ENCODE data around the gene TXNDC9. TPM values are rescaled to one million over a fixed set of nuclear protein-coding genes. Genes with fewer than 3 reads are reported as not detected.
A peak's percentile ranks its signal among the peaks of the same experiment; 100 is the strongest.

Gene TXNDC9
- total and polyA plus RNA-seq, 4 donors, result 12.5 to 27.5 (median 20.9) TPM

GRCh38 chr2:99380376-99381010 lies 44.4 kb upstream of the TXNDC9 start:
- Histone ChIP-seq H3K36me3 (ENCODE audit: control insufficient read depth in 4 of 4, insufficient read depth in 3 of 4, low read depth in 1 of 4, low read length in 3 of 4) (peaks cover 7 to 41% (median 27%) of the 10 kb centered on the region in 4 donors), H3K27me3 (ENCODE audit: control insufficient read depth in 4 of 4, insufficient read depth in 4 of 4, low read length in 3 of 4) (no peaks in the 10 kb centered on the region), H3K4me3 (ENCODE audit: low read depth in 1 of 3, low read length in 3 of 3) (no peak overlapping the region), H3K9me3 (ENCODE audit: control insufficient read depth in 4 of 4, low read length in 3 of 4) (no peaks in the 10 kb centered on the region), H3K9ac (ENCODE audit: low read depth in 1 of 2, low read length in 2 of 2) (no peak overlapping the region), H3K27ac (ENCODE audit: low read depth in 1 of 2, low read length in 2 of 2) (no peak overlapping the region), H3K4me1 (ENCODE audit: control insufficient read depth in 4 of 4, insufficient read depth in 4 of 4, low read length in 3 of 4) (peaks cover 3 to 22% (median 10%) of the 10 kb centered on the region in 4 donors)
- TF ChIP-seq JUND (IDR thresholded peaks at IDR 0.05) (no peak), GABPA (IDR thresholded peaks at IDR 0.05 in 1 of 2, conservative IDR thresholded peaks at IDR 0.05 in 1 of 2) (no peak), HNF4A (conservative IDR thresholded peaks at IDR 0.05) (peak in 1 of 2 donors; percentile 15)
- no peak for DNase-seq (ENCODE audit: low spot score)
- 77% methylated on average over 3 of the region's 3 CpGs for WGBS

DNA sequence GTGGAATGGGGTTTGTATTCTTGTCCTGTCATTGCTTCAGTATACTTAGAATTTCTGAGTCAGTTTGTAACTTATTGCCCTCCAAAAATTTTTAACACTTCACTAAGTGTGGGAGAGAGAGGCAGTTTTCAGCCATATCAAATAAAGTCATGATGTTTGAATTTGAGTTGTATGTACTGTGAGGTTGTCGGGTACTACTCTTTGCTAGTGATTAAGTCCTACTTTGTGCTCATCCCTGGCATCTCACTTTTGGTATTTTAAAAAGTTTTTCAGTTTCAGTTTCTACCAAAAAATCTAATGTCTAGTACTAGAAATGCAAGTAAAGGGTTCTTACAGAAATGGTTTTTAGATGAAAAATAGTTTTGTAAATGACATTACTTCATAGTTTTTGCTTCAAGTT lies 41.7 kb upstream of the TXNDC9 start:
- H3K36me3 ChIP-seq (ENCODE audit: control insufficient read depth in 4 of 4, insufficient read depth in 3 of 4, low read depth in 1 of 4, low read length in 3 of 4), result peaks cover 4 to 46% (median 36%) of the 10 kb centered on the region in 4 donors
- no peak overlapping the region for H3K9ac ChIP-seq (ENCODE audit: low read depth in 1 of 2, low read length in 2 of 2)
- TF ChIP-seq YY1 (IDR thresholded peaks at IDR 0.05) (no peak), ATF3 (IDR thresholded peaks at IDR 0.05) (no peak)
- TF ChIP-seq, protein P1, sequence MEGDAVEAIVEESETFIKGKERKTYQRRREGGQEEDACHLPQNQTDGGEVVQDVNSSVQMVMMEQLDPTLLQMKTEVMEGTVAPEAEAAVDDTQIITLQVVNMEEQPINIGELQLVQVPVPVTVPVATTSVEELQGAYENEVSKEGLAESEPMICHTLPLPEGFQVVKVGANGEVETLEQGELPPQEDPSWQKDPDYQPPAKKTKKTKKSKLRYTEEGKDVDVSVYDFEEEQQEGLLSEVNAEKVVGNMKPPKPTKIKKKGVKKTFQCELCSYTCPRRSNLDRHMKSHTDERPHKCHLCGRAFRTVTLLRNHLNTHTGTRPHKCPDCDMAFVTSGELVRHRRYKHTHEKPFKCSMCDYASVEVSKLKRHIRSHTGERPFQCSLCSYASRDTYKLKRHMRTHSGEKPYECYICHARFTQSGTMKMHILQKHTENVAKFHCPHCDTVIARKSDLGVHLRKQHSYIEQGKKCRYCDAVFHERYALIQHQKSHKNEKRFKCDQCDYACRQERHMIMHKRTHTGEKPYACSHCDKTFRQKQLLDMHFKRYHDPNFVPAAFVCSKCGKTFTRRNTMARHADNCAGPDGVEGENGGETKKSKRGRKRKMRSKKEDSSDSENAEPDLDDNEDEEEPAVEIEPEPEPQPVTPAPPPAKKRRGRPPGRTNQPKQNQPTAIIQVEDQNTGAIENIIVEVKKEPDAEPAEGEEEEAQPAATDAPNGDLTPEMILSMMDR (IDR thresholded peaks at IDR 0.05; ENCODE audit: low read depth, low read length, missing input control), result no peak
- WGBS, result 99% methylated on average over 1 of the region's 1 CpG
- no peak overlapping the region for H3K27ac ChIP-seq (ENCODE audit: low read depth in 1 of 2, low read length in 2 of 2)
- DNase-seq (ENCODE audit: low spot score), result no peak
- no peaks in the 10 kb centered on the region for H3K9me3 ChIP-seq (ENCODE audit: control insufficient read depth in 4 of 4, low read length in 3 of 4)
- no peaks in the 10 kb centered on the region for H3K27me3 ChIP-seq (ENCODE audit: control insufficient read depth in 4 of 4, insufficient read depth in 4 of 4, low read length in 3 of 4)
- H3K4me1 ChIP-seq (ENCODE audit: control insufficient read depth in 4 of 4, insufficient read depth in 4 of 4, low read length in 3 of 4), result peaks cover 3 to 22% (median 10%) of the 10 kb centered on the region in 4 donors
- H3K4me3 ChIP-seq (ENCODE audit: low read depth in 1 of 3, low read length in 3 of 3), result no peak overlapping the region

GRCh38 chr2:99376254-99376864 lies 40.2 kb upstream of the TXNDC9 start:
- Histone ChIP-seq H3K27ac (ENCODE audit: low read depth in 1 of 2, low read length in 2 of 2) (no peak overlapping the region), H3K36me3 (ENCODE audit: control insufficient read depth in 4 of 4, insufficient read depth in 3 of 4, low read depth in 1 of 4, low read length in 3 of 4) (peaks cover 4 to 50% (median 39%) of the 10 kb centered on the region in 4 donors), H3K4me1 (ENCODE audit: control insufficient read depth in 4 of 4, insufficient read depth in 4 of 4, low read length in 3 of 4) (peaks cover 0 to 8% (median 5%) of the 10 kb centered on the region in 4 donors), H3K4me3 (ENCODE audit: low read depth in 1 of 3, low read length in 3 of 3) (no peak overlapping the region), H3K27me3 (ENCODE audit: control insufficient read depth in 4 of 4, insufficient read depth in 4 of 4, low read length in 3 of 4) (no peaks in the 10 kb centered on the region), H3K9me3 (ENCODE audit: control insufficient read depth in 4 of 4, low read length in 3 of 4) (no peaks in the 10 kb centered on the region), H3K9ac (ENCODE audit: low read depth in 1 of 2, low read length in 2 of 2) (no peak overlapping the region)
- no peak for DNase-seq (ENCODE audit: low spot score)
- 93% methylated on average over 7 of the region's 7 CpGs for WGBS
- TF ChIP-seq NR2F2 (IDR thresholded peaks at IDR 0.05) (no peak), FOXA2 (IDR thresholded peaks at IDR 0.05) (no peak), FOXA1 (IDR thresholded peaks at IDR 0.05) (no peak), HNF4G (IDR thresholded peaks at IDR 0.05) (no peak), JUND (IDR thresholded peaks at IDR 0.05) (no peak), SP1 (IDR thresholded peaks at IDR 0.05) (no peak), REST (IDR thresholded peaks at IDR 0.05) (no peak)
- TF ChIP-seq, protein P2, sequence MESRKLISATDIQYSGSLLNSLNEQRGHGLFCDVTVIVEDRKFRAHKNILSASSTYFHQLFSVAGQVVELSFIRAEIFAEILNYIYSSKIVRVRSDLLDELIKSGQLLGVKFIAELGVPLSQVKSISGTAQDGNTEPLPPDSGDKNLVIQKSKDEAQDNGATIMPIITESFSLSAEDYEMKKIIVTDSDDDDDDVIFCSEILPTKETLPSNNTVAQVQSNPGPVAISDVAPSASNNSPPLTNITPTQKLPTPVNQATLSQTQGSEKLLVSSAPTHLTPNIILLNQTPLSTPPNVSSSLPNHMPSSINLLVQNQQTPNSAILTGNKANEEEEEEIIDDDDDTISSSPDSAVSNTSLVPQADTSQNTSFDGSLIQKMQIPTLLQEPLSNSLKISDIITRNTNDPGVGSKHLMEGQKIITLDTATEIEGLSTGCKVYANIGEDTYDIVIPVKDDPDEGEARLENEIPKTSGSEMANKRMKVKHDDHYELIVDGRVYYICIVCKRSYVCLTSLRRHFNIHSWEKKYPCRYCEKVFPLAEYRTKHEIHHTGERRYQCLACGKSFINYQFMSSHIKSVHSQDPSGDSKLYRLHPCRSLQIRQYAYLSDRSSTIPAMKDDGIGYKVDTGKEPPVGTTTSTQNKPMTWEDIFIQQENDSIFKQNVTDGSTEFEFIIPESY (IDR thresholded peaks at IDR 0.05), result no peak

Measured in liver (tissue), 9 donors.